ENCODE measurements around the gene HCN2.

DNA sequence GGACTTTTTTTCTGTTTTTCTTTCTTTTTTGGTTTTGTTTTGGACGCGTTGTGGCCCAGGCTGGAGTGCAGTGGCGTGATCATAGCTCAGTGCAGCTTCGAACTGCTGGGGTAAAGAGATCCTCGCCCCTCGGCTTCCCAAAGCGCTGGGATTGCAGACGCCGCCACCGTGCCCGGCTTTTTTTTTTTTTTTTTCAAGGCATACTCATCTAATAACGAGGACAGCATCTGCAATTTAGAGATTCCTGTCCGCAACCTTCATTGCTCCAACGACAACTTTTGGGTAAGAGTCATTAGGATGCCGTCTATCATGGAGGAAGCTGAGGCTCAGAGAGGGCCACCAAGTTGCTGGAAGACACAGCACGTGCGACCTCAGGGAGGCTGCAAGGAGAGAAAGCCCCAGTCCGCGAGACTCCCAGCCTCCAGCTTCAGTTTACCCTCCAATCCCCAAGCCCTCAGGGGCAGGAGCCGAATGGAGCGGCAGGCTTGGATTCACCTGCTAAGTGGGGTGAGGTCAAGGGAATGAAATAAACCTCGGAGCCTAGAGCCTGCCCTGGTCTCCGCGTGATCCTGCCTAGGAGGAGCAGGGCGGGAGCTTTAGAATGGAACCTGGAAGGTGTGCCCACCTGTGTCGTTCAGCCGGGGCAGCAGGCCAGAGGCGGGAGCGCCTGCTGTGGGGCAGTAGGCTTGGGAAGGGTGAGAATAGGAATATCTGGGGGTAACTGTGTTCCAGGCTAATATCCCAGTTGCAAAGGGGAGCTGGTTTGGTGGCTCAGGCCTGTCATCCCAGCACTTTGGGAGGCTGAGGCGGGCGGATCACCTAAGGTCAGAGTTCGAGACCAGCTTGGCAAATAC, 44.3 kb downstream of the HCN2 start:
- TF ChIP-seq POLR2A (IDR thresholded peaks at IDR 0.05) (no peak), POLR2AphosphoS5 (IDR thresholded peaks at IDR 0.05) (no peak), EP300 (IDR thresholded peaks at IDR 0.05) (no peak)
- TF ChIP-seq, protein P1, sequence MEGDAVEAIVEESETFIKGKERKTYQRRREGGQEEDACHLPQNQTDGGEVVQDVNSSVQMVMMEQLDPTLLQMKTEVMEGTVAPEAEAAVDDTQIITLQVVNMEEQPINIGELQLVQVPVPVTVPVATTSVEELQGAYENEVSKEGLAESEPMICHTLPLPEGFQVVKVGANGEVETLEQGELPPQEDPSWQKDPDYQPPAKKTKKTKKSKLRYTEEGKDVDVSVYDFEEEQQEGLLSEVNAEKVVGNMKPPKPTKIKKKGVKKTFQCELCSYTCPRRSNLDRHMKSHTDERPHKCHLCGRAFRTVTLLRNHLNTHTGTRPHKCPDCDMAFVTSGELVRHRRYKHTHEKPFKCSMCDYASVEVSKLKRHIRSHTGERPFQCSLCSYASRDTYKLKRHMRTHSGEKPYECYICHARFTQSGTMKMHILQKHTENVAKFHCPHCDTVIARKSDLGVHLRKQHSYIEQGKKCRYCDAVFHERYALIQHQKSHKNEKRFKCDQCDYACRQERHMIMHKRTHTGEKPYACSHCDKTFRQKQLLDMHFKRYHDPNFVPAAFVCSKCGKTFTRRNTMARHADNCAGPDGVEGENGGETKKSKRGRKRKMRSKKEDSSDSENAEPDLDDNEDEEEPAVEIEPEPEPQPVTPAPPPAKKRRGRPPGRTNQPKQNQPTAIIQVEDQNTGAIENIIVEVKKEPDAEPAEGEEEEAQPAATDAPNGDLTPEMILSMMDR (IDR thresholded peaks at IDR 0.05) = no peak
